Trophoblast cell (in vitro differentiated cells and primary cell): ENCODE results near the gene ITIH5.
A peak's percentile ranks its signal among the peaks of the same experiment; 100 is the strongest.

Experiments used
- DNase-seq, 2 donors: peaks; one replicate each; pipeline ENCODE4 v3.0.0-alpha.2; 2016
- H2AFZ ChIP-seq: 2 replicates; pipeline ENCODE4 v1.6.1; 2013; ENCODE audit warnings: low read length, moderate library complexity, mild to moderate bottlenecking; ENCODE audit not compliant: insufficient read depth, poor library complexity
- H2AK5ac ChIP-seq: 2 replicates; pipeline ENCODE4 v1.6.1; 2013; ENCODE audit warnings: mild to moderate bottlenecking, low read length
- H2BK120ac ChIP-seq: 2 replicates; pipeline ENCODE4 v1.6.1; 2013; ENCODE audit warnings: low read length, mild to moderate bottlenecking, moderate library complexity; ENCODE audit not compliant: insufficient read depth, poor library complexity
- H2BK12ac ChIP-seq: 2 replicates; pipeline ENCODE4 v1.6.1; 2013; ENCODE audit warnings: mild to moderate bottlenecking, low read length, moderate library complexity
- H2BK5ac ChIP-seq: 2 replicates; pipeline ENCODE4 v1.6.1; 2013; ENCODE audit warnings: low read length, low read depth, moderate library complexity, mild to moderate bottlenecking; ENCODE audit not compliant: poor library complexity
- H3K14ac ChIP-seq: 2 replicates; pipeline ENCODE4 v1.6.1; 2013; ENCODE audit warnings: mild to moderate bottlenecking, low read length
- H3K18ac ChIP-seq: 2 replicates; pipeline ENCODE4 v1.6.1; 2013; ENCODE audit warnings: mild to moderate bottlenecking, low read length
- H3K23ac ChIP-seq: 2 replicates; pipeline ENCODE4 v1.6.1; 2013; ENCODE audit warnings: low read length
- H3K27ac ChIP-seq: 2 replicates; pipeline ENCODE4 v1.5.1; 2013; ENCODE audit warnings: low read depth, mild to moderate bottlenecking, inconsistent platforms, low read length, moderate library complexity
- H3K27me3 ChIP-seq: 2 replicates; pipeline ENCODE4 v1.6.1; 2013; ENCODE audit warnings: inconsistent platforms, mild to moderate bottlenecking, low read length, moderate library complexity; ENCODE audit not compliant: insufficient read depth
- H3K36me3 ChIP-seq, 2 experiments: 1 replicate in 1 of 2; 2 replicates in 1 of 2; pipeline ENCODE4 v1.6.1; 2013; ENCODE audit warnings: low read length in 2 of 2, mild to moderate bottlenecking in 2 of 2, moderate library complexity in 1 of 2; ENCODE audit not compliant: insufficient read depth in 2 of 2, control insufficient read depth in 1 of 2
- H3K4ac ChIP-seq: 2 replicates; pipeline ENCODE4 v1.6.1; 2013; ENCODE audit warnings: low read depth, mild to moderate bottlenecking, low read length, moderate library complexity
- H3K4me1 ChIP-seq, 2 experiments: 1 replicate in 1 of 2; 2 replicates in 1 of 2; pipeline ENCODE4 v1.6.1; 2013; ENCODE audit warnings: low read length in 2 of 2, mild to moderate bottlenecking in 2 of 2, moderate library complexity in 1 of 2; ENCODE audit not compliant: insufficient read depth in 2 of 2, control insufficient read depth in 1 of 2
- H3K4me2 ChIP-seq: 2 replicates; pipeline ENCODE4 v1.6.1; 2013; ENCODE audit warnings: inconsistent platforms, mild to moderate bottlenecking, low read length, moderate library complexity
- H3K4me3 ChIP-seq: 2 replicates; pipeline ENCODE4 v1.5.1; 2013; ENCODE audit warnings: mild to moderate bottlenecking, low read depth, low read length, inconsistent platforms
- H3K79me1 ChIP-seq: one replicate; pipeline ENCODE4 v1.6.1; 2013; ENCODE audit warnings: low read length
- H3K79me2 ChIP-seq: 2 replicates; pipeline ENCODE4 v1.6.1; 2013; ENCODE audit warnings: low read length, mild to moderate bottlenecking; ENCODE audit not compliant: control insufficient read depth, insufficient read depth, poor library complexity
- H3K9ac ChIP-seq: 2 replicates; pipeline ENCODE4 v1.6.1; 2013; ENCODE audit warnings: mild to moderate bottlenecking, low read length
- H3K9me3 ChIP-seq: 2 replicates; pipeline ENCODE4 v1.6.1; 2013; ENCODE audit warnings: low read depth, mild to moderate bottlenecking, control low read depth, inconsistent platforms, low read length; ENCODE audit not compliant: insufficient read depth
- H4K12ac ChIP-seq: 2 replicates; pipeline ENCODE4 v1.6.1; 2013; ENCODE audit warnings: low read depth, mild to moderate bottlenecking, low read length, moderate library complexity
- H4K8ac ChIP-seq: 2 replicates; pipeline ENCODE4 v1.6.1; 2013; ENCODE audit warnings: low read depth, mild to moderate bottlenecking, low read length, moderate library complexity
- H4K91ac ChIP-seq: one replicate; pipeline ENCODE4 v1.6.1; 2013; ENCODE audit warnings: low read depth, mild to moderate bottlenecking, low read length, moderate library complexity
- WGBS: extraction: QIAGEN DNeasy Blood & Tissue Kit; methylation state at CpG from one replicate; pipeline ENCODE4 v1.1.7; 2013; ENCODE audit warnings: missing lambda C conversion rate; ENCODE audit not compliant: insufficient read length, insufficient coverage; ENCODE audit errors: extremely low coverage; 5-methylcytosine and 5-hydroxymethylcytosine counted together

The ITIH5 gene

DNA sequence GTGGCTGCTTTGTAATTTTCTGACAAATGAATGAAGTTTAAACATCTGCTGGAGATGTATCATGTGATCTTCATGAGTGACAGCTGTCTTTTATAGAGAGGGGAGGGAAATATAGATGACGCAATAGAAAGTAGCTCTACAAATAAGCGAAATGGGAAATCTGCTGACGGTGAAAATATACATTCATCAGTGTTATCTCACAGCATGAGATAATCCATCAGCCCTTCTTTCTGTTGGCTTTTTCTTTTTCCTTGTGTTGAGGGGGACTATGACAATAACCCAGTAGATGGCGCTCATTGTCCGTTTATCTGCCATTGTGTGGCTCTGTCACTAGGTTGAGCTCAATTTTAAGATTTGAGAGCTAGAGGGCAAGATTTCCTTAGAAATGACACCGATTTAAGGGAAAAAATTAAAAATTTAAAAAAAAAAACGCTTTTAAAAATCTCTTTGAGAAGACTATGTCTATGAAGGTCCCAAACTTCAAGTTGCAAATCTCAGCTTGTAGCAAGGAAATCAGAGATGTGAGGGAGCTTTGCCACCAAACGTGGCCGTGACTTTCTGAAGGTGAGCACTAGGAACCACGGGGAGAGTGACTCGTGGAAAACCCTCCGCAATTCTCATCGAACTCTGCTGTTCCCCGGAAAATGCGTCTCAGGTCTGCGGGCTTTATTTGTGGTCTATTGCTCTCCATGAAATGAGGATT is 141.3 kb downstream of the ITIH5 start:
- no peak overlapping the region for H2BK120ac ChIP-seq
- no peak overlapping the region for H3K4me2 ChIP-seq
- no peak overlapping the region for H3K9ac ChIP-seq
- no peak overlapping the region for H3K23ac ChIP-seq
- H3K4me3 ChIP-seq, result no peak overlapping the region
- no peak overlapping the region for H2BK5ac ChIP-seq
- H3K14ac ChIP-seq, result no peak overlapping the region
- H2AK5ac ChIP-seq, result no peak overlapping the region
- H3K79me2 ChIP-seq, result no peaks in the 10 kb centered on the region
- DNase-seq, result peak; percentile 69 to 90
- H3K36me3 ChIP-seq, result no peaks in the 10 kb centered on the region
- no peak overlapping the region for H4K8ac ChIP-seq
- H2BK12ac ChIP-seq, result no peak overlapping the region
- no peaks in the 10 kb centered on the region for H3K4me1 ChIP-seq
- H3K4ac ChIP-seq, result no peak overlapping the region
- peaks cover 3% of the 10 kb centered on the region for H3K27me3 ChIP-seq
- peaks cover 2% of the 10 kb centered on the region for H3K9me3 ChIP-seq
- H3K79me1 ChIP-seq, result no peaks in the 10 kb centered on the region
- H4K12ac ChIP-seq, result no peak overlapping the region
- H3K27ac ChIP-seq, result no peak overlapping the region
- no peak overlapping the region for H2AFZ ChIP-seq
- no CpG with 5 or more reads among the region's 16 CpGs for WGBS
- H4K91ac ChIP-seq, result no peak overlapping the region
- H3K18ac ChIP-seq, result no peak overlapping the region

DNA sequence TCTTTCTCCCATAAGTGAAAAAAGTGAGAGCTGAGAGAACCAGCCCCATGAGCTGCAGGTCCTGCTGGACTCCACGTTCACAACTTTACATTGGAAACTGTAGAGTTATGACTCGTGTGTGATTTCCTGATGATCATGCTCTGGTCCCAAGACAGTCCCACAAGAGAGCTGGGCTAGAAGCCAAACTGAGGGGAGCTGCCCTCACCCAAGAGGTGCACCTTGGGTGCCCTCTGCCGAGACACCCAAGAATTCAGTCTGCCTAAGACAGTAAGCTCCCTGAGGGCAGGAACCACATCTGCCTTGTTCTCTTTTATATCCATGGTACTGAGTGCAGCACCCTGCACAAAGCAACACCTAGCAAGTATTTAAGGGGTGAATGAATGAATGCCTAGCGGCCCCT is 143.1 kb downstream of the ITIH5 start:
- Histone ChIP-seq H4K12ac (no peak overlapping the region), H3K14ac (no peak overlapping the region), H3K27ac (no peak overlapping the region), H2BK120ac (no peak overlapping the region), H3K36me3 (no peaks in the 10 kb centered on the region), H3K79me1 (no peaks in the 10 kb centered on the region), H3K9me3 (peaks cover 2% of the 10 kb centered on the region), H3K4ac (no peak overlapping the region), H2BK5ac (no peak overlapping the region), H4K8ac (no peak overlapping the region), H3K79me2 (no peaks in the 10 kb centered on the region), H3K4me1 (no peaks in the 10 kb centered on the region), H2AK5ac (no peak overlapping the region), H2BK12ac (no peak overlapping the region), H4K91ac (no peak overlapping the region), H2AFZ (no peak overlapping the region), H3K4me3 (no peak overlapping the region), H3K9ac (no peak overlapping the region), H3K23ac (no peak overlapping the region), H3K27me3 (peaks cover 3% of the 10 kb centered on the region), H3K18ac (no peak overlapping the region), H3K4me2 (no peak overlapping the region)
- no CpG with 5 or more reads among the region's 4 CpGs for WGBS
- no peak for DNase-seq

DNA sequence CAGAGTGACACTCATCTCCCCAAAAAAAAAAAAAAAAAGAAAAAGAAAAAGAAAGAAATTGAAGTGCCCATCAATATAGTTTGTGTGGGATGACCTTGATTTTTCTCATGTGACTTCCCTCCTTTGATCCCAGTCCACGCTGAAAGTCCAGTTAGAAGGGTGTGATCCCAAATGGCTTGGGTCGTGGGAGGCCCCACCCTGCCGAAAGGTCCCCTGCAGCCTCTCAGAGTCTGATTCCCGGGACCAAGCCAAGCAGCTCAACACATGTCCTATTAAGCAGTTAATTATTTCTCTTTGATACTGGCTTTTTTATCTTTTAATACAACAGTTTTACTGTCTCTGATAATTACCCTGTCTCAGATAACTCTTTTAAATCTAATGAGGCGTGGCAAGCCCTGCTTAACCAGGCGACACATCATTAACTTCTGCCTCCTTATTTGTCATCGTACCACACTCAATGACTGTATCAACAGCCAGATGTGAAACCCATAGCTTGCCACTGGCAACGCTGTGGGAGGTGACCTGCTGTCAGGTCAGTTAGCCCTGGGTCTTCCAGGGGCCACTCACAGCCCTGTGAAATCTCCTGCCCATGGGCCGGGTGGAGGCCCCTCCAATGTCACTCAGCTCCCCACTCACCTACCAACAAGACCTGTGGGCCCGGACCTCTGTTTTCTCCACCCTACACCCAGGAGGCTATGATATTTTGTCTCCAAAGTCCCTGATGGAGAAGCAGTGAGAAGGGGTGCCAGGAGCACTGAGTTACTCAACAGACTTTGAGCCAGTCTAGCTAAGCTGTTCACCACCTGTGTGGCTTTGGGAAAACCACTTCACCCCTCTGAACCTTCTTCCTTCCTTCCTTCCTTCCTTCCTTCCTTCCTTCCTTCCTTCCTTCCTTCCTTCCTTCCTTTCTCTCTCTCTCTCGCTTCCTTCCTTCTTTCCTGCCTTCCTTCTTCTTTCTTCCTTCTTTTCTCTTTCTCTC is 146.0 kb downstream of the ITIH5 start:
- Histone ChIP-seq H3K4ac (no peak overlapping the region), H3K9me3 (no peaks in the 10 kb centered on the region), H3K18ac (no peak overlapping the region), H3K9ac (no peak overlapping the region), H3K14ac (no peak overlapping the region), H3K79me2 (no peaks in the 10 kb centered on the region), H2BK5ac (no peak overlapping the region), H3K79me1 (no peaks in the 10 kb centered on the region), H2AK5ac (no peak overlapping the region), H3K4me3 (no peak overlapping the region), H3K23ac (no peak overlapping the region), H3K36me3 (no peaks in the 10 kb centered on the region), H2BK120ac (no peak overlapping the region), H4K8ac (no peak overlapping the region), H2AFZ (no peak overlapping the region), H4K12ac (no peak overlapping the region), H3K27me3 (peaks cover 3% of the 10 kb centered on the region), H4K91ac (no peak overlapping the region), H2BK12ac (no peak overlapping the region), H3K27ac (no peak overlapping the region), H3K4me2 (no peak overlapping the region), H3K4me1 (no peaks in the 10 kb centered on the region)
- WGBS, result no CpG with 5 or more reads among the region's 11 CpGs
- DNase-seq, result no peak

DNA sequence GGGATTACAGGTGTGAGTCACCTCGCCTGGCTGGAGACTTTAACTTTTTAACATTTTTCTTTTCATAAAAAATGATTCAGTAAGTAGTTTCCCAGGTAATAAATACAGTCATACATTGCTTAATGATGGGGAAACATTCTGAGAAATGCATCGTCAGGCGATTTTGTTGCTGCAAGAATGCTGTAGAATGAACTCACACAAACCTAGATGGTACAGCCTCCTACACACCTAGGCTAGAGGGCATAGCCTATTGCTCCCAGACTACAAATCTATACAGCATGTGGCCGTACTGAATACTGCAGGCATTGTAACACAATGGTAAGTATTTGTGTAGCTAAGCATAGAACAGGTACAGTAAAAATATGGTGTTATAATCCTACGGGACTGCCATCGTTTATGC is 147.4 kb downstream of the ITIH5 start:
- Histone ChIP-seq H2AK5ac (no peak overlapping the region), H3K36me3 (no peaks in the 10 kb centered on the region), H3K9ac (no peak overlapping the region), H3K27me3 (peaks cover 3% of the 10 kb centered on the region), H3K4me2 (no peak overlapping the region), H3K79me1 (no peaks in the 10 kb centered on the region), H3K4ac (no peak overlapping the region), H3K27ac (no peak overlapping the region), H2BK5ac (no peak overlapping the region), H4K8ac (no peak overlapping the region), H3K23ac (no peak overlapping the region), H2AFZ (no peak overlapping the region), H3K18ac (no peak overlapping the region), H3K79me2 (no peaks in the 10 kb centered on the region), H4K91ac (no peak overlapping the region), H3K4me1 (no peaks in the 10 kb centered on the region), H4K12ac (no peak overlapping the region), H3K14ac (no peak overlapping the region), H2BK120ac (no peak overlapping the region), H3K4me3 (no peak overlapping the region), H3K9me3 (no peaks in the 10 kb centered on the region), H2BK12ac (no peak overlapping the region)
- peak; percentile 79 to 93 for DNase-seq
- no CpG with 5 or more reads among the region's 6 CpGs for WGBS
